CD4-positive, alpha-beta T cell treated with Interleukin-10 for 1 hour (primary cell): Measurements from ENCODE around the gene LEF1.

Experiments used
- DNase-seq: peaks from one replicate; pipeline ENCODE4 v3.0.0-alpha.2; 2020

Gene LEF1

DNA sequence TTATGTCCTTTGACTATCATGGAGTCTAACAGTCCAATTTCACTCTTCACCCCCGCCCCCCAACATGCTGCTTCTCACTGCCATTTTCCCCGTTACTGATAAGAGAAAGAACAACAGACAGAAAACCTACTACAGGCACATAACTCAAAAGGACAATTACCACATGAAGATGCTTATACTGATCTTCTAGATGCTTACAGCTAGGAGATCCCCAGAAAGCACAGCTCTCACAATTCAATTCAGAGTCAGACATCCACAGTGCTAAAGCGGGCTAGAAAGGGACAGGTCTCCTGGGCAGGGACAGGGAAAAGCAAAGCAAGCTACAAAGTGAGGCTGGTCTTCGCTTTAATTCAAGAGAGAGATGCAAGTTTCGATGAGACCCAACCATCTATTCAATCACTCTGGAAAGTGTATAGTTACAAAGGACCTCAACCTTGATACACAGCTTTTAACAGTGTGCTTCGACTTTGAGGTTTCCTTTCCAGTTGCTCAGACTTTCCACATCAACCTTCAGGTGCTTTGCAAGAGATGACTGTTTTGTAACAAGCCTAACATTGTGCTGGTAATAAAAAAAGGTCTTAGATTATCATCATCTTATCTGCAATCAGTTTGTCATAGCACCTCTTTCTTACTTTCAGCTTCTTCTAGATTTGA lies 60.9 kb downstream of the LEF1 start:
- peak; percentile 57 for DNase-seq

- peak; percentile 43 for DNase-seq
Measured at GRCh38 chr4:108107101-108107500, 61.6 kb downstream of the LEF1 start.

- DNase-seq = no peak
Measured at GRCh38 chr4:108106186-108106585, 62.5 kb downstream of the LEF1 start.

DNA sequence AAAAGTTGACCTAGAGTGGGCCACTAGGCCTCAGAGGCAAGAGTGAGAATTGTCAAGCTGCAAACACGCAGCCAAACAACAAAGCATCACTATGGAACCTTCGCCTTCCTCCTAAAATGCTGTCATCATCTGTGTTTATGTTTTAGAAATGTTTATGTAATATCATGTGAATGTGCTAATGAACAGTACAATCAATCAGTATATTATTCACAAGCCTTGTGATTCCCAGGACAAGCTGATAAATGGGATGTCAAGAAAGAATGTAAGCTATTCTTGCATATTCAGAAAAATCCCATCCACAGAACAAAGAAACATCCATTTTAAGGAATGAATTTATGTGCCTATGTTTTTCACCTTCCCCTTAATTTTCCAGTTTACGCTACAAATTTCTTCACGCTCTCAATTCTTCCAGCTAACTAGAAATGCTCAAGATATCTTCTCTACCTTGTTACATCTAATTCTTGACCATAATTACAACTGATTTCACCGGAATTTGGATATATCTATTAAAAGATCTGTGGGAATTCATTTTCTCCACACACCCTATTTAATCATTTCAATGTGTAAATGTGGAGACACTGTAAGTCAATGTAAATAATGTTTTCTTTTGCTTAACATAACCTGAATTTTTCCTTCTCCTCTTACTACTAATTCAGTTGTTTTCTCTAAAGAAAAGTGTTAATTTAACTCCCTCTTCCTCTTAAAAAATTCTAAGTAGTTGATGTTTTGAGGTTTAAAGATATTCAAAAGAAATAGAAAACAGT lies 65.5 kb downstream of the LEF1 start:
- no peak for DNase-seq

DNA sequence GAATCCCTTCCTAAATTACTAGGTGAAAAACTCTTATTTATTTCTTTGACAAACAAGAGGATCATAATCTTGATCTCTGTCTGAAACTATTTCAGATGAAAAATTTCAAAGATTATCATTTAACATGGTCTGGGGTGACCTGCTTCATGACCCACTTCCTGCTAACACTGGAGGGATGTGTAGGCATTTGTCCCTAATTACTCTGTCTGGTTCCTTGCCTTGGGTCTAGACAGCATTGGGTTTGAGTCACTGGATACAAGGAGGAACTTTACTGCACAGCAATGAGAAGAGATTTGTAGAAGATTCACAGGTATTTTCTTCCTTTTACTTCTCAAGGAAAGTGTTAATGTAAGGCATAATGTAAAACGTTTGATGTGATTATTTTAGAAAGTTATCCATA lies 67.9 kb downstream of the LEF1 start:
- no peak for DNase-seq

GRCh38 chr4:108099838-108100237 lies 68.9 kb downstream of the LEF1 start:
- DNase-seq = no peak

DNA sequence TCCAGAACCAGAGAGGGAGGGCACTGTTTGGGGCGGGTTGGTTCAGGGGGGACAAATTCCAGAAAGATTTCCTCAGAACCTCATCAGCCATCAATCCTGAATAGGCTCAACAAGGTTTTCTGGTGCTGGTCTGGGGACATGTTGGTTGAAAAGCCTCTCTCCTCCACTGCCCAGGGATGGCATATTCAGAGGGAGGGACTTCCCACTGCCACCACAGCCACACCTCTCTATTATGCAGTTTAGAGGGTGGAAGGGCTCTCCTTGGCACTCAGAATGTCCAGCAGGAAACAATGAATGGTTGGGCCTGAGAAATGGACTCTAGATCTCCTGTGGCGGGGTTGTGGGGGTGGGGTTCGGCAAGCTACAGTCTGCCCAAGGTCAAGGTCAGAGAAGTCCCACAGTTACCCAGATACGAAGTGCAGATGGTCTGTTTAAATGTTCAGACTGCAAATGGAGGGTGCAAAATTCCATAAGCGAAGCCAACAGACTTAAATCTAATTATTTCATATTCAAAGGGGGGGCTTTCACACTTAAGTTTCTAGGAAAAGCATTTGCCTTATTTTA lies 70.7 kb downstream of the LEF1 start:
- no peak for DNase-seq

DNA sequence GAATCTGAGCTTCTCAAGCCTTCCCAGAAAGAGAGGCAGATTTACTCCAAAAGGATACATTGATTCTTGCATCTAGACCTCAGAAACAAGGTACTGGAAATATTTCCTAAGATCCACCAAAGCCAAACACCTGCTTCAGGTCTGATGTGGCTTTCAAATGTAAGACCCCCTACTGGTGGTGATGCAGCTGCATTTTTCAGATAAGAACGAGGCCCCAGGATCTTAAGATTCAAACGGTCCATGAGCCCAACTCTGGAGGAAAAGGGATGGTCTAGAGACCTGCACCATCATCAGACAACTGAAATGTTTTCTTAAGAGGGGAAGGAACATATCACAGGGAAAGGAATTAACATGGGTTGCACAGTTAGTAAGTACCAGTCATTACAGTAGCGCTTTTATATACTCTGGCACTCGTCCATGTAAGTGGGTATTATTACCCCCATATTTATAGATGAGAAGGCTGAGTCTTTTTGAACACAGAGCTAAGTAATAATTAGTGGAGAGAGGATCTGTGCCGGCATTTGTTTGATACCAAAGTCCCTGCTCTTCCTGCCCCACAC lies 73.7 kb downstream of the LEF1 start:
- DNase-seq = no peak

- DNase-seq = no peak
Measured at GRCh38 chr4:108094131-108094530, 74.6 kb downstream of the LEF1 start.

DNA sequence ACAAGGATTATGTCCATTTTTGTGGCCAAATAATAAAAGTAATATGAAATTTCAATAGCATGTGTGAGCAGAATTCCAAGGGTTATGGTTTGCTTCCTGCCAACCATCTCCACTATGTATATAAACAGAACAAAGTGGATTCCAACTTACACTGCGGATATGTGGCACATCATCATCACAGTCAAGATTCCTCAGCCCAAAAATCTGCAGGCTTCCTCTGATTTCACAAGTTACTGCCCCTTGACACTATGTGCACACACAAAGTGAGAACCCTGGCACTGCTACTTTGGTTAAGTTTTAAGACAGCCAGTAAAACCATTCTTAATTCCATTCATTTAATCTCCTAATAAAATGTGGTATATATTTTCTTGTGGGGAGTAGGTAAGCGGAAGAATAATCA lies 76.4 kb downstream of the LEF1 start:
- no peak for DNase-seq

- DNase-seq = no peak
Measured at GRCh38 chr4:108087293-108087967, 81.3 kb downstream of the LEF1 start.

DNA sequence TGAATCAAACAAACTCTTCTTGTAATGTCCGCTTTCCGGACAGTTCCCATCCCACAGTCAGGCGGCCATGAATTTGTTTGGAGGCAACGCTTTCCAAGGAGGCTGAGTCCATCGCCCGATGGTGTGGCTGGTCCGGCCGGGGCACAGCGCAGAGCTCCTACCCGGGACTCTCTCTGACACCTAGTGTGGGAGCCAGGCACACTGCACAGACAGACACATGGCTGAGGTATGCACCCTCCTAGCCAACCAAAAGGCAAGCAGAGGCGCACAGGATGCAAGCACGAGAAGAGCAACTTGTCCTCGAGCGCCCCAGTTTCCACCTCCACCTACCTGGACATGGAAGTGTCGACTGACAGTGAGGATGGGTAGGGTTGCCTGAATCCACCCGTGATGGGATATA lies 87.5 kb downstream of the LEF1 start:
- no peak for DNase-seq

GRCh38 chr4:108080747-108081146 lies 88.0 kb downstream of the LEF1 start:
- DNase-seq = peak; percentile 48

DNA sequence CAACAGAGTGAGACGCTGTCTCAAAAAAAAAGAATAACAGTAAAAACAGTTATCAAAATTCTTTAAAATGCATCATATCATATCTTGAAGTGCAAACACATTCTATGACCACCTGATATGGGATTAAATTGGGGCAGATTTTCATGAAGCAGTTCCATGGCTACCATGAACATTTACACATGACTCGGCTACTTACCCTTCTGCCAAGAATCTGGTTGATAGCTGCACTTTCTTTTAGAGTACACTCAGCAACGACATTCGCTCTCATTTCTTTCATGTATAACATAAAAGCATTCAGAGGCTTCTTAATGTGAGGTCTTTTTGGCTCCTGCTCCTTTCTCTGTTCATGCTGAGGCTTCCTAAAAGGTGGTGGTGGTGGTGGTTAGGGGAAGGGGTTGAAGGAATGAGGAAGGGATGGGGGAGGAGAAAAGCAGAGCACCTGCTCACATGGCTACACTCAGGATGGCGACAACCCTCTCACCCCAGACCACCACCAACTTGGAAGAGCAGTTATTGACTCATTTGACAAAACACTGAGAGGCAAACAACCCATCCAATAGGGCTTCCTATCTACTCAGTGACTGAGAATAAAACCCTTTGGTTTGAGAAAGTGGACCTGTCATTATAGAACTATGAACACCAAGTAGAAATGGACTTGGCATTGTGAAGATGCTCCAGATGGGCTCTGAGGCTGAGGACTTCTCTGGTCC lies 90.6 kb downstream of the LEF1 start:
- DNase-seq = no peak

GRCh38 chr4:108072300-108072699 lies 96.4 kb downstream of the LEF1 start:
- peak; percentile 76 for DNase-seq

DNA sequence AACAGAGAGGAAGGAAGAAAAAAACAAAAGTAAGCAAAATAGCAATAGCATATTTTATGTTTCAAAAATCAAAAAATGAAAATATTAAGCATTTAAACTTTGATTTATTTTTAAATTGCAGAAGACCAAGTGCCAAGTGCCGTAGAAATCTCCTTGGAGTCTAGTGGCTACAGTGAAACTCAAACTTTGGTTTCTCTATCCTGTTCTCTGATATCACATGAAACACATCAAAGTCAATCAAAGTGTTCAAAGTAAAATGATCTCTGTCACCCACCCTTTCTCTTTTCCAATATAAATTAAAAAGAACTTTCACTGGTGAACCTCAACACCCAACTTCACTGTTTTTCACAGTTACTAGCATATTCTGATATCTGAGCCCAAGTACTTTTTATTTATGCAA lies 98.0 kb downstream of the LEF1 start:
- no peak for DNase-seq

DNA sequence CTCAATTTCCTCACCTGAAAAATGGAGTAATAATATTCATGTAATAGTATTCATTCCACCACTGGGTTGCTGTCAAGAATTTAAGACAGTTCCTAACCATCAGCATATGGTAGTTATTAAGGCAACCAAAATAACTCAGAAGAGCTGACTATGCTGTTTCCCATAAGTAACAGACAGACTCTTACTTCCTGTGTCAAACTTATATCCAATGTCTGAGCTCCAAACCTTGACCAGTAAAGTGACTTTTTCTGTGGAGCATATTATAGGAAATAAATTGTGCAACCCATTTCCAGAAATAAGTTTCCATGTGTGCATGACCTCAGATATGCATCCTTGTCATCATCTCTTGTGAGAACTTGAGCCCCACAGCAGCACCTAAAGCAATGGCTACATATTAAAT lies 100.3 kb downstream of the LEF1 start:
- no peak for DNase-seq

- DNase-seq = no peak
Measured at GRCh38 chr4:108060686-108061321, 107.9 kb downstream of the LEF1 start.

DNA sequence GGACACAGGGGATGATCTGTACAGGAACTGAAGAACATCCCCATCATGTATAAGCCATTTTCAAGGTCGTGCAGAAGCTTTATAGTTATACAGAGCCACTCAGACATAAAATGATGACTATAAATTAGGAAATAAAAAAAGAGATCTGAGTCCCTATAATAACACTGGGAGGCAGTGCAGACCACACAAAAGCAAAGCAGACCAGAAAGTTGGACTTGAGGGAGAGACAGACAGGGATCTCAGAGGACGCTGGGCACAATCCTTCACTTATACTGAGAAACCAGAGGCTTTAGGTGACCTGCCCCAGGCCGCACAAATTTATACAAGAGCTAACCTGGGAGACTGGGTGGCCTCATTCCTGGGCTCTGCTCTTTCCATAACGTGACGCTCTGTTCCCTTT lies 108.6 kb downstream of the LEF1 start:
- DNase-seq = peak; percentile 28

GRCh38 chr4:108058685-108059440 lies 109.9 kb downstream of the LEF1 start:
- no peak for DNase-seq

GRCh38 chr4:108056418-108056817 lies 112.3 kb downstream of the LEF1 start:
- no peak for DNase-seq

GRCh38 chr4:108055787-108056186 lies 112.9 kb downstream of the LEF1 start:
- DNase-seq = no peak
